SK-N-SH treated with all-trans-retinoic acid at 6 μM for 48 hours (cell line): ENCODE measurements around the gene REEP1.

Experiments used
- ARNTL ChIP-seq: fragments of 450-650 bp; formaldehyde crosslinking; IDR thresholded peaks from 2 replicates; pipeline ENCODE4 v1.5.0; 2020; ENCODE audit warnings: low read depth, mild to moderate bottlenecking, moderate library complexity, borderline replicate concordance
- CSDC2 ChIP-seq: fragments of 250-450 bp; sonication (Bioruptor Pico); IDR thresholded peaks from 2 replicates; pipeline ENCODE4 v1.5.0; 2020; ENCODE audit warnings: mild to moderate bottlenecking, moderate library complexity
- PATZ1 ChIP-seq: fragments of 250-450 bp; sonication (Bioruptor Pico); IDR thresholded peaks from 2 replicates; pipeline ENCODE4 v1.8.0; 2020; ENCODE audit warnings: mild to moderate bottlenecking, moderate library complexity, borderline replicate concordance
- SNAI2 ChIP-seq: fragments of 250-450 bp; sonication (Bioruptor Pico); IDR thresholded peaks from 2 replicates; pipeline ENCODE4 v1.5.0; 2020; ENCODE audit warnings: mild to moderate bottlenecking, moderate library complexity
- TCF4 ChIP-seq: fragments of 250-450 bp; sonication (Bioruptor Pico); IDR thresholded peaks from 2 replicates; pipeline ENCODE4 v1.8.0; 2021; ENCODE audit warnings: mild to moderate bottlenecking, moderate library complexity, borderline replicate concordance
- TSHZ2 ChIP-seq: fragments of 250-450 bp; sonication (Bioruptor Pico); IDR thresholded peaks from 2 replicates; pipeline ENCODE4 v1.5.0; 2020; ENCODE audit warnings: mild to moderate bottlenecking, moderate library complexity
- ZC3H10 ChIP-seq: fragments of 250-450 bp; sonication (Bioruptor Pico); IDR thresholded peaks from 2 replicates; pipeline ENCODE4 v1.5.1; 2021; ENCODE audit warnings: mild to moderate bottlenecking, moderate library complexity
- ZFP30 ChIP-seq: fragments of 450-650 bp; formaldehyde crosslinking; IDR thresholded peaks from 2 replicates; pipeline ENCODE4 v1.5.0; 2022; ENCODE audit warnings: mild to moderate bottlenecking, moderate library complexity
- ZNF8 ChIP-seq: fragments of 450-650 bp; formaldehyde crosslinking; IDR thresholded peaks from 2 replicates; pipeline ENCODE4 v1.5.0; 2020; ENCODE audit warnings: mild to moderate bottlenecking, moderate library complexity
- TF ChIP-seq, protein P1 (sequence below): fragments of 250-450 bp; sonication (Bioruptor Pico); IDR thresholded peaks from 2 replicates; pipeline ENCODE4 v1.8.0; 2021; ENCODE audit warnings: low read depth, mild to moderate bottlenecking, moderate library complexity, borderline replicate concordance

DNA sequence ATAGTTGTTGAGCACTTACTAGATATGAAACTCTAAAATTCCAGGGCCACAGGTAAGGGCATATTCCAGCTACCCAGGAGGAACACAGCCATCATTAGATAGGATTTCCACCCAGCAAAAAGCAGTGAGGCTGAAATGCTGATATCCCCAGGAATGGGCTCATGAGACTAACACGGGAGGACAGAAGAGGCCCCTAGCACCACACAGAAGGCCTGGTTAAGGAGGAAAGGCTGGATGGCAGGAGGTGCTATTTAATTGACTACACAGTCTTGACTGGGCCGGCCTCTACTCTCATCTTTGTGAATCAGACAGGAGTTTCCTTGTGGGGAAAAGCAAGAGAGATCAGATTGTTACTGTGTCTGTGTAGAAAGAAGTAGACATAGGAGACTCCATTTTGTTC lies 76.4 kb downstream of the REEP1 start:
- TF ChIP-seq SNAI2 (CRISPR knock-in tag) = no peak
- TF ChIP-seq, protein P1, sequence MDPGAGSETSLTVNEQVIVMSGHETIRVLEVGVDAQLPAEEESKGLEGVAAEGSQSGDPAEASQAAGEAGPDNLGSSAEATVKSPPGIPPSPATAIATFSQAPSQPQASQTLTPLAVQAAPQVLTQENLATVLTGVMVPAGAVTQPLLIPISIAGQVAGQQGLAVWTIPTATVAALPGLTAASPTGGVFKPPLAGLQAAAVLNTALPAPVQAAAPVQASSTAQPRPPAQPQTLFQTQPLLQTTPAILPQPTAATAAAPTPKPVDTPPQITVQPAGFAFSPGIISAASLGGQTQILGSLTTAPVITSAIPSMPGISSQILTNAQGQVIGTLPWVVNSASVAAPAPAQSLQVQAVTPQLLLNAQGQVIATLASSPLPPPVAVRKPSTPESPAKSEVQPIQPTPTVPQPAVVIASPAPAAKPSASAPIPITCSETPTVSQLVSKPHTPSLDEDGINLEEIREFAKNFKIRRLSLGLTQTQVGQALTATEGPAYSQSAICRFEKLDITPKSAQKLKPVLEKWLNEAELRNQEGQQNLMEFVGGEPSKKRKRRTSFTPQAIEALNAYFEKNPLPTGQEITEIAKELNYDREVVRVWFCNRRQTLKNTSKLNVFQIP (CRISPR knock-in tag) = no peak
- no peak for TF ChIP-seq TSHZ2 (CRISPR knock-in tag)
- no peak for TF ChIP-seq TCF4
- no peak for TF ChIP-seq CSDC2 (CRISPR knock-in tag)
- TF ChIP-seq ZFP30 (CRISPR knock-in tag) = no peak
- no peak for TF ChIP-seq ZC3H10
- no peak for TF ChIP-seq ARNTL
- no peak for TF ChIP-seq PATZ1
- no peak for TF ChIP-seq ZNF8 (CRISPR knock-in tag)
